Measurements from ENCODE around the gene CMAS. TPM values are rescaled to one million over a fixed set of nuclear protein-coding genes. Genes with fewer than 3 reads are reported as not detected.
A peak's percentile ranks its signal among the peaks of the same experiment; 100 is the strongest.
"Not testable (repeated sequence)": the region's sequence is repeated elsewhere in the genome, so short reads cannot be mapped to it uniquely, and the experiment has no call there.

Gene CMAS
- total and polyA plus RNA-seq, 8 donors, result 23.4 to 52.0 (median 40.8) TPM

- no peaks in the 10 kb centered on the region for H3K36me3 ChIP-seq
- no peaks in the 10 kb centered on the region for H3K9me3 ChIP-seq
- no peaks in the 10 kb centered on the region for H3K27me3 ChIP-seq
- no peak for ATAC-seq
- peak overlapping the region; percentile 80 to 84 for H3K27ac ChIP-seq
- TF ChIP-seq, protein P1, sequence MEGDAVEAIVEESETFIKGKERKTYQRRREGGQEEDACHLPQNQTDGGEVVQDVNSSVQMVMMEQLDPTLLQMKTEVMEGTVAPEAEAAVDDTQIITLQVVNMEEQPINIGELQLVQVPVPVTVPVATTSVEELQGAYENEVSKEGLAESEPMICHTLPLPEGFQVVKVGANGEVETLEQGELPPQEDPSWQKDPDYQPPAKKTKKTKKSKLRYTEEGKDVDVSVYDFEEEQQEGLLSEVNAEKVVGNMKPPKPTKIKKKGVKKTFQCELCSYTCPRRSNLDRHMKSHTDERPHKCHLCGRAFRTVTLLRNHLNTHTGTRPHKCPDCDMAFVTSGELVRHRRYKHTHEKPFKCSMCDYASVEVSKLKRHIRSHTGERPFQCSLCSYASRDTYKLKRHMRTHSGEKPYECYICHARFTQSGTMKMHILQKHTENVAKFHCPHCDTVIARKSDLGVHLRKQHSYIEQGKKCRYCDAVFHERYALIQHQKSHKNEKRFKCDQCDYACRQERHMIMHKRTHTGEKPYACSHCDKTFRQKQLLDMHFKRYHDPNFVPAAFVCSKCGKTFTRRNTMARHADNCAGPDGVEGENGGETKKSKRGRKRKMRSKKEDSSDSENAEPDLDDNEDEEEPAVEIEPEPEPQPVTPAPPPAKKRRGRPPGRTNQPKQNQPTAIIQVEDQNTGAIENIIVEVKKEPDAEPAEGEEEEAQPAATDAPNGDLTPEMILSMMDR (IDR thresholded peaks at IDR 0.05), result no peak
- peaks cover 0 to 15% of the 10 kb centered on the region in 2 donors for H3K4me1 ChIP-seq
- intact Hi-C loops (cut with DNase I), result no loop called here
- no peak for DNase-seq
- peak overlapping the region; percentile 79 to 100 for H3K4me3 ChIP-seq
Observed at GRCh38 chr12:22046968-22047390, 961 bp downstream of the CMAS start.

DNA sequence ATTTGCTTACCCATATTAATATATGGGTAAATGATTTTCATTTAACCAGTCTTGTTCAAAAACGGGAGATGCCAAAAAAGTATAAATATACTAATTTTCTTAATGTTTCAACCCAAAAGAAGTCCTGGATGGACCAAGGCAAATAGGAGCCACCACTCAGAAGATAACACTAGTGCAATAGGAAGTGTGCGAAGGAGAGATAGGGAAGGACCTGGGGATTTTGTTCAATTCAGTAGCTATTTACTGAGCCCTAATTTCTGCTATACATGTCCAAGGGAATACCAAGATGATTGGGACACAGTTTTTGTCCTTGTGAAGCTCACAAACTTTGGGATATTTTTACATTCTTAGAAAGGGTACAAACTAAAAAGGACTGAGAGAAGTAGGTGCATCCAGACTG is 1.5 kb downstream of the CMAS start:
- intact Hi-C loops (cut with DNase I), result no loop called here
- TF ChIP-seq, protein P1 (IDR thresholded peaks at IDR 0.05), result no peak
- no peaks in the 10 kb centered on the region for H3K9me3 ChIP-seq
- H3K27me3 ChIP-seq, result no peaks in the 10 kb centered on the region
- no peaks in the 10 kb centered on the region for H3K36me3 ChIP-seq
- no peak for ATAC-seq
- no peak overlapping the region for H3K27ac ChIP-seq
- peak overlapping the region in 1 of 2 donors; percentile 79 for H3K4me3 ChIP-seq
- peaks cover 0 to 15% of the 10 kb centered on the region in 2 donors for H3K4me1 ChIP-seq
- DNase-seq, result no peak

DNA sequence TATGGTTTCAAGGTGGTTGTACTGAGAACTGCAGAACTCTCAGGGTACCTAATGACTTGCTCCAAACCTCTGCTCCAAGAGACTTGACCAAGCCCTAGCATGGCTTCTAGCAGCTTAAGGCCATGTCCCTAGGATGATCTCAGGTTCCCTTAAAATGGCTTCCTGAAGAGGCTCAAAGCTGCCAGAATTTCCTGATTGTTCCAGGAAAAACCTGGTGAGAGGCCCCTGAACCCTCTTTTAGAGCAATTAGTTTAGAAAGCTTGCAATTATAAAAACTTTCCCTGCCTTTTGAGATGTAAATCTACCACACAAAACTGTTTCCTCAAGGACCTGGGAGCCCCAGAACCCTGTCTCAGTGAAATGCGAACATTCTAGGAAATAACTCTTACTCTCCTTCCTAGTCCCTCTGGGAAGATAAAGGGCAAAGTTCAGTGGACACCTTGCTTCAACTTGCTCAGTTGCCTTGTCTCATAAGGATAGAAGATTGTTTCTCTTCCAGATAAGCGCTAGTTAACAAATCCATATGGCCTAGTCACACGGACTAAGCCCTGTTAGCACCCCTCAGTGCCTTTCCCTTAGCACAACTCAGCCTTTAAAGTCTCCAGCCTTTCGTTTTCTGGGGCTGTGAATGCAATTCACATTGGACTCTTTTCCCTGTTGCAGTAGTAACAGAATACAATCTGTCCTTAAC is 2.5 kb downstream of the CMAS start:
- H3K4me1 ChIP-seq, result peaks cover 0 to 15% of the 10 kb centered on the region in 2 donors
- DNase-seq (no peak), ATAC-seq (no peak)
- no peak overlapping the region for H3K4me3 ChIP-seq
- H3K36me3 ChIP-seq, result no peaks in the 10 kb centered on the region
- intact Hi-C loops (cut with DNase I), result no loop called here
- TF ChIP-seq, protein P1 (IDR thresholded peaks at IDR 0.05), result no peak
- no peaks in the 10 kb centered on the region for H3K9me3 ChIP-seq
- H3K27me3 ChIP-seq, result no peaks in the 10 kb centered on the region
- H3K27ac ChIP-seq, result no peak overlapping the region

DNA sequence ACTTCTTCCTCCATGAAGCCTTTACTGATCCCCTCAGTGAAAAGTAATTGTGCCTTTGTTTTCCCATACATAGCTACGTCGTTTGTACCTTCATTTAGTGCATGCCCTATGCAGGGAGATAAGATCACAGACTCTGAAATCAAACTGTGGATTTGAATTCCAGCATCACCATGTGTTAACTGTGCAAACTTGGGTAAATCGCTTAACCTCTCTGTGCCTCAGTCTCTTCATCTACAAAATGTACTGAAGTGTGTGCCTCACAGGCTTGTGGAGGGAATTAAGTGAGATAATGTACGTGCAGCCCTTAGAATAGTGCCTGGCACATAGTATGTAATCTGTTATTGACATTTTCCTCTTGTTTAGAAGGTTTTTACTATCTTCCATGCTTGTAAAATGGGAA is 4.1 kb downstream of the CMAS start:
- no peak for DNase-seq
- no peak overlapping the region for H3K4me3 ChIP-seq
- no peaks in the 10 kb centered on the region for H3K9me3 ChIP-seq
- no peak overlapping the region for H3K27ac ChIP-seq
- ATAC-seq, result no peak
- H3K36me3 ChIP-seq, result peaks cover 0 to under 1% of the 10 kb centered on the region in 2 donors
- TF ChIP-seq, protein P1 (IDR thresholded peaks at IDR 0.05), result no peak
- H3K27me3 ChIP-seq, result no peaks in the 10 kb centered on the region
- peaks cover 0 to 15% of the 10 kb centered on the region in 2 donors for H3K4me1 ChIP-seq
- intact Hi-C loops (cut with DNase I), result no loop called here

DNA sequence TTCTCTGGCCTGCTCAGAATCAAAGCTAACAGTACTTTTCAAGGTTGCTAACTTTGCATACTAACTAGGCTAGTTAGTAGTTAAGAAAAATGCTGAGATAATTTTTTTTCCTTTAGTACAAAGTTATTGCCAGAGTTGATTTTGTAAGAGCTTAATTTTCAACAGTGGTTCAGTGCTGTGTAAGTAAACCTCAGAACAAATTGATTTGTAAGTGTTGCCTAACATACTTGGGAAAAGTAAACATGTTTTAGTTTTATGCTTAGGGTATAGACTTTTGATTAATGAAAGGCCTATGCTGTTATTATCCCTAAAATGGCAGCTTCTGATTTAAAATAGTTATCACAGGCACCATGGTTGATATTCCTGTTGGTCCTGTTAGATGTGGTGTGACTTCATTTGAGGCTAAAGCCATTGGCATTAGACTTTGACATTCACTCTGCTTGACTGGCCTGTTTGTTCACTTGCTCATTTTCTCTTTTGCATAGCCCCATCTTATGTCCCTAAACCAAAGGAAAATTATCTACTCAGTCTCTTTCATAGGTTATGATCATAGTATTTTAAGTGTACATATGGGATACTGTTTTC is 5.2 kb downstream of the CMAS start:
- Histone ChIP-seq H3K27ac (peak overlapping the region in 1 of 2 donors; percentile 31), H3K9me3 (no peaks in the 10 kb centered on the region)

DNA sequence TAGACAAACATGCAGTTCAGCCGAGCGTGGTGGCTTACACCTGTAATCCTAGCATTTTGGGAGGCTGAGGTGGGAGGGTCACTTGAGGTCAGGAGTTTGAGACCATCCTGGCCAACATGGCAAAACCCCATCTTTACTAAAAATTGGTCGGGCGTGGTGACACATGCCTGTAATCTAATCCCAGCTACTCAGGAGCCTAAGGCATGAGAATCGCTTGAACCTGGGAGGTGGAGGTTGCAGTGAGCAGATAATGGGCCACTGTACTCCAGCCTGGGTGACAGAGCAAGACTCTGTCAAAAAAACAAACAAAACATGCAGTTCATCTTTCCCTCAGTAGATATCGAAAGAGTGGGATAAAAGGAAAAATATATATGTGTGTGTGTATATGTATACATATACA is 7.0 kb downstream of the CMAS start:
- intact Hi-C loops (cut with DNase I); H3K9me3 ChIP-seq; H3K4me3 ChIP-seq; ATAC-seq; H3K27me3 ChIP-seq; H3K27ac ChIP-seq; H3K4me1 ChIP-seq; DNase-seq: not testable (repeated sequence)
- H3K36me3 ChIP-seq, result peaks cover 0 to 27% of the 10 kb centered on the region in 2 donors

More for the DNA sequence above, 5.2 kb downstream of the CMAS start:
- DNase-seq (peak in 1 of 4 donors; percentile 12), ATAC-seq (no peak)
- peaks cover 0 to 15% of the 10 kb centered on the region in 2 donors for H3K4me1 ChIP-seq
- H3K27me3 ChIP-seq, result no peaks in the 10 kb centered on the region
- TF ChIP-seq, protein P1 (IDR thresholded peaks at IDR 0.05), result no peak
- intact Hi-C loops (cut with DNase I), result no loop called here
- H3K36me3 ChIP-seq, result peaks cover 0 to 12% of the 10 kb centered on the region in 2 donors
- H3K4me3 ChIP-seq, result no peak overlapping the region

All from left lung (tissue), 10 donors.